HG03039 (cell line): ENCODE data around the gene KCTD14.
"Not testable (repeated sequence)": the region's sequence is repeated elsewhere in the genome, so short reads cannot be mapped to it uniquely, and the experiment has no call there.

Experiments used
- ATAC-seq: cut with Tn5 transposase; IDR thresholded peaks from one replicate; pipeline ENCODE4 v1.9.1; 2021; ENCODE audit warnings: mild to moderate bottlenecking, moderate library complexity; ENCODE audit not compliant: unreplicated experiment

The KCTD14 gene

GRCh38 chr11:78048561-78048960 lies 25.5 kb upstream of the KCTD14 start:
- ATAC-seq, result no peak

GRCh38 chr11:78046486-78046854 lies 23.4 kb upstream of the KCTD14 start:
- ATAC-seq, result no peak

- peak; percentile 53 for ATAC-seq
These were observed 22.9 kb upstream of the KCTD14 start for GRCh38 chr11:78045851-78046485.

- ATAC-seq, result no peak
These were observed 21.6 kb upstream of the KCTD14 start for GRCh38 chr11:78044706-78045105.

GRCh38 chr11:78041843-78042440 lies 18.9 kb upstream of the KCTD14 start:
- no peak for ATAC-seq

DNA sequence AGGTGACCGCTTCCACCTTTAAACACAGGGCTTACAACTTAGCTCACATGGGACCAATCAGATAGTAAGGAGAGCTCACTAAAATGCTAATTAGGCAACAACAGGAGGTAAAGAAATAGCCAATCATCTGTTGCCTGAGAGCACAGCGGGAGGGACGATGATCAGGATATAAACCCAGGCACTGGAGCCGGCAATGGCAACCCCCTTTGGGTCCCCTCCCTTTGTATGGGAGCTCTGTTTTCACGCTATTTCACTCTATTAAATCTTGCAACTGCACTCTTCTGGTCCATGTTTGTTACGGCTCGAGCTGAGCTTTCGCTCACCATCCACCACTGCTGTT lies 18.3 kb upstream of the KCTD14 start:
- not testable (repeated sequence) for ATAC-seq

DNA sequence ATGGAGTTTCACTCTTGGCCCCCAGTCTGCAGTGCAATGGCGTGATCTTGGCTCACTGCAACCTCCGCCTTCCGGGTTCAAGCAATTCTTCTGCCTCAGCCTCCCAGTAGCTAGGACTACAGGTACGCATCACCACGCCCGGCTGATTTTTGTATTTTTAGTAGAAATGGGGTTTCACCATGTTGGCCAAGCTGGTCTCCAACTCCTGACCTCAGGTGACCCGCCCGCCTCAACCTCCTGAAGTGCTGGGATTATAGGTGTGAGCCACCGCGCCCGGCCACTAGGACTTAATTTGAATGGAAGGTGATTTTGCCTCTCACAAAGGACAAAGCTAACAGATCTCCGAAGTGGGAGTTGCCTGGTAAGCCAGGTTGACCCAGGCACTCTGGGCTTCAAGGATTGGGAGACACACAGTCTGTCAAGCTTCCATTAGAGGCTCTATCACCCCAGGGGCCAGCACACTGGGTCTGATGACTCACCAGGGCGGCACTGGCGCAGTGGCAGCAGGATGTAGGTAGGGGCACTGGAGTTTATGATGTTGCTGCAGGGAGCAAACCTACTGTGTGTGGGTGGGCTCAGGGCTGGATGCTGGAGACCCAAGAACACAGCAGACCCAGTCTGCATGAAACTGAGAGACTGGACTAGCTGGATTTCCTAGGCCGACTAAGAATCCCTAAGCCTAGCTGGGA lies 17.8 kb upstream of the KCTD14 start:
- no peak for ATAC-seq

DNA sequence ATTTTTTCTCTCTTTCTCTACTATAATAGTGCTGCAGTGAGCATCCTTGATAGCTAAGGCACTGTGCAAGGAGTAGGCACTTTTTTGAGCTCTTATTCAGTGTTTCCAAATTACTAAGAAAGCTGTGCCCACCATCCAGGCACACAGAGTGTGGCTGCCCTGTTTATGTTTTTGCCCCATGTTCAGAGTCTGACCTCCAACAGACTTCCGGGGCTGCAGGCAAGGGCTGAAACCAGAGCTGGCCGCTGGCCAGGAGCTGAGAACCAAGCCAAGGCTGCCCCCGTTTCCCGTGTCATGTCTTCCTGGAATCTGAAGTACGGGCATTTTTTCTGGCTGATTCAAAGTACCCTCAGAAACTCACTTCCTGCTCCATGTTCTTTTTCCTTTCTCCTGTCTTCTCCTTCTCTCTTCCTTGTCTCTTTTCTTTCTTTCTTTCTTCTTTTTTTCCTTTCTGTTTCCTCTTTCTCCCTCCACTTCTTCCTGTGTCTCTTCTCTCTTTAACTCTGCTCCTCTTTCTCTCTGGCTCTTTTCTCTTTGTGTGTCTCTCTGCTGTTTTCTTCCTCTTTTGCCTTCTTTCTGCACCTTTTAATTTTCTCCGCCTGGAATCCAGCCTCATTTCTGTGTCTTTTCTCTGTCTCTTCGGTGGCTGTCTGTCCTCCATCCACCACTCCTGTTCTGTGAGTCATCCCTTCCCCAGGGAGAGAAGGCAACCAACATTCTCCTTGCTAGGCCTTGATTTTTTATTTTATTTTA lies 17.0 kb upstream of the KCTD14 start:
- ATAC-seq, result no peak

GRCh38 chr11:78039391-78039918 lies 16.4 kb upstream of the KCTD14 start:
- no peak for ATAC-seq

- no peak for ATAC-seq
These were observed 15.7 kb upstream of the KCTD14 start for GRCh38 chr11:78038697-78039313.

DNA sequence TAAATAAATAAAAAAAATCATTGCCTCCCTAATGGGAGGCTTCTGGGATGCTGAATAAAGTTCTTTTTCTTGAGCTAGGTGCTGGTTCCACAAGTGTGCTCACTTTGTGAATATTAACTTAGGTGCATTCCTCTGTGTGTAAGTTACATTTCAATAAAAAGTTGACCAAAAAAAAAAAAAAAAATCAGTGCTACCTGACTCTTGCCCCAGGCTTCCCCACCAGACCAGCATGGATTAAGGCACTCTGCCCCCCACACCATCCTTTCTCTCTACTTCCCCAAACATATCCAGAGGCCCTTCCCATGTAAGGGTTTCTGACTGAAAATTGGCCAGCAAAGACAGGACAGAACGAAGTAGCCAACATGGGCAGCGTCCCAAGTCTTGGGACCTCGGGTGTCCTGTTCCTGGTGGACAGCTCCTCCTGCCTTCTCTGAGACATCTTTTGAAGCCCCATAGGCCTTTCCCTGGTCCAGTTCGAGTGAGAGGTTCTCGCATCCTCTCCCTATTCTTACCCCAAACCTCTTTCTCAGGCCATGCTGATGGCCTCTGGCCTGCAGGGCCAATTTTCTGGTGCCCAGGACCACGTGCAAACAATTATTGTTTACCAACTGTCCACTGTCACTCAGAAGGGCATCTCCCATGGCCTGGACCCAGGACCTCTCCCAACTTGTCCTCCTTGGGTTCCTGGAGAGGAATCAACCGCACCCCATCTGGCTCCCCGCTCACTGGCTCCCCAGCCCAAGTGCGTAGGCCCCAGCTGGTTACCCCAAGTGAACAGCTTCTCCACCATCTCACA lies 14.9 kb upstream of the KCTD14 start:
- no peak for ATAC-seq

DNA sequence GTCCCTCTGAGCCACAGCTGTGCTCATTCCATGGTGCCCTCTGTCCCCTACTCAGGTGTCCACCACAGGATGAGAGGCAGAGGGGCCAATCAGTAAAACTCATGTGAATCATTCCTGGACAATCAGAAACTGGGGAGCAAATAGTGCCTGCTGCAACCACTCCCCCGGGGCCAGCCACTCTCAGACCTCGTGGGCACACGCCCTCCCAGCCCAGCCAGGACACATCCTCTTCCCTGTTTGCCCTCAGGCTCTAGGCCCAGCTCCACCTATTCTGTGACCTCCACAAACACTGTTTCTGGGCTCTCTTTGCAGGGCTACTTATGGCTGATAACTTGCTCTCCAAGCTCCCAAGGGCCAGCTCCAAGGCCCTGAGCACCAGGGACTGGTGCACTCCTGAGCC lies 14.0 kb upstream of the KCTD14 start:
- ATAC-seq, result no peak

- no peak for ATAC-seq
These were observed 13.2 kb upstream of the KCTD14 start for GRCh38 chr11:78036313-78036712.

GRCh38 chr11:78034623-78035022 lies 11.5 kb upstream of the KCTD14 start:
- no peak for ATAC-seq

- no peak for ATAC-seq
These were observed 10.0 kb upstream of the KCTD14 start for GRCh38 chr11:78033040-78033439.

DNA sequence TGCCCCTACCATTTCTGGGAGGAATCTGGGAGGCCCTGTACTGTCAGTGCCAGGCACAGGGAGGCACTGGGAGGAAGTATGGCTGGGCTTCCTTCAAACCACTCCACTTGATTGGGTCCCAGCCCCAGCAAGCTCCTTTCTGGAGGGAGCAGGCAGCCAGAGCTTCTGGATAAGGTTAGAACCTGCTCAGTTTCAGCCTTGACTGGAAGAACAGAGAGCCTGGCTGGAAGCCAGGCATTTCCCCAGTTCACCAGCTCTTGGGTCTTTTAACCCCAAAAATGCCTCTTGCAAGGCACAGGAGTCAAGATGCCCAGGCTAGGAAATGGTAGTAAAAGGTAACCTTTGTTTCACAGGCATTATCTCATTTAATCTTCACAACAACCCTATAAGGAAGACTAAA lies 9.0 kb upstream of the KCTD14 start:
- no peak for ATAC-seq

- no peak for ATAC-seq
These were observed 8.6 kb upstream of the KCTD14 start for GRCh38 chr11:78031629-78032028.

- ATAC-seq, result no peak
These were observed 7.6 kb upstream of the KCTD14 start for GRCh38 chr11:78030429-78031325.

DNA sequence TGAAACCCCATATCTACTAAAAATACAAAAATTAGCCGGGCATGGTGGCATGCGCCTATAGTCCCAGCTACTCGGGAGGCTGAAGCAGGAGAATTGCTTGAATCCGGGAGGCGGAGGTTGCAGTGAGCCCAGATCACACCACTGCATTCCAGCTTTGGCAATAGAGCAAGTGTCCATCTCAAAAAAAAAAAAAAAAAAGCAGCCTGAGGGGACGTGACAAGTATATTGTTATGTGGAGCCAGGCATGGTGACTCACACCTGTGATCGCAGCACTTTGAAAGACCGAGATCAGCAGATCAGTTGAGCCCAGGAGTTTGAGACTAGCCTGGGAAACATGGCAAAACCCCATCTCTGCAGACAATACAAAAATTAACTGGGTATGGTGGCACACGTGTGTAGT lies 5.3 kb upstream of the KCTD14 start:
- ATAC-seq, result not testable (repeated sequence)
